Measurements from ENCODE around the gene ELOVL2. TPM values are rescaled to one million over a fixed set of nuclear protein-coding genes. Genes with fewer than 3 reads are reported as not detected.
"Not testable (repeated sequence)": the region's sequence is repeated elsewhere in the genome, so short reads cannot be mapped to it uniquely, and the experiment has no call there.

Gene ELOVL2
- total RNA-seq, 1 experiment from 2014 or later: 0.47 TPM

GRCh38 chr6:11007715-11008608 lies 36.1 kb downstream of the ELOVL2 start:
- intact Hi-C loops (cut with micrococcal nuclease; ENCODE audit: unreplicated experiment): no loop called here
- no peaks in the 10 kb centered on the region for H3K27me3 Mint-ChIP-seq (ENCODE audit: unreplicated experiment)
- H3K4me1 Mint-ChIP-seq (ENCODE audit: low read depth, unreplicated experiment): peaks cover 21% of the 10 kb centered on the region
- no TSS peak for BruUV-seq (replicated peaks)
- TF ChIP-seq CTCF (IDR thresholded peaks at IDR 0.05; ENCODE audit: unreplicated experiment): no peak
- H3K36me3 Mint-ChIP-seq (ENCODE audit: insufficient read depth, unreplicated experiment): no peaks in the 10 kb centered on the region
- peak overlapping the region; percentile 12 for H3K27ac Mint-ChIP-seq (ENCODE audit: unreplicated experiment)
- no peaks in the 10 kb centered on the region for H3K9me3 Mint-ChIP-seq (ENCODE audit: low read depth, unreplicated experiment)
- peak; percentile 3 for DNase-seq
- H3K4me3 Mint-ChIP-seq (ENCODE audit: low read depth, unreplicated experiment): no peak overlapping the region
- CTCF ChIA-PET: interaction anchor here (0.5 to 1.1 kb wide), 2 partner anchors 53 to 194 kb away, joined by 3 to 9 read pairs; no protein-coding TSS in a partner anchor

GRCh38 chr6:11006061-11006460 lies 38.0 kb downstream of the ELOVL2 start:
- no peak overlapping the region for H3K4me3 Mint-ChIP-seq (ENCODE audit: low read depth, unreplicated experiment)
- no peaks in the 10 kb centered on the region for H3K36me3 Mint-ChIP-seq (ENCODE audit: insufficient read depth, unreplicated experiment)
- no peak for TF ChIP-seq CTCF (IDR thresholded peaks at IDR 0.05; ENCODE audit: unreplicated experiment)
- H3K9me3 Mint-ChIP-seq (ENCODE audit: low read depth, unreplicated experiment): no peaks in the 10 kb centered on the region
- CTCF ChIA-PET: interaction anchor here (0.8 kb wide), 1 partner anchor 90 kb away, joined by 3 read pairs; no protein-coding TSS in a partner anchor
- BruUV-seq (replicated peaks): no TSS peak
- intact Hi-C loops (cut with micrococcal nuclease; ENCODE audit: unreplicated experiment): no loop called here
- peaks cover 33% of the 10 kb centered on the region for H3K4me1 Mint-ChIP-seq (ENCODE audit: low read depth, unreplicated experiment)
- no peaks in the 10 kb centered on the region for H3K27me3 Mint-ChIP-seq (ENCODE audit: unreplicated experiment)
- no peak for DNase-seq
- no peak overlapping the region for H3K27ac Mint-ChIP-seq (ENCODE audit: unreplicated experiment)

GRCh38 chr6:11003297-11003696 lies 40.8 kb downstream of the ELOVL2 start:
- DNase-seq; intact Hi-C loops (cut with micrococcal nuclease; ENCODE audit: unreplicated experiment); H3K4me3 Mint-ChIP-seq (ENCODE audit: low read depth, unreplicated experiment); H3K9me3 Mint-ChIP-seq (ENCODE audit: low read depth, unreplicated experiment); H3K36me3 Mint-ChIP-seq (ENCODE audit: insufficient read depth, unreplicated experiment); BruUV-seq (replicated peaks); CTCF ChIA-PET; H3K27ac Mint-ChIP-seq (ENCODE audit: unreplicated experiment); H3K27me3 Mint-ChIP-seq (ENCODE audit: unreplicated experiment): not testable (repeated sequence)
- H3K4me1 Mint-ChIP-seq (ENCODE audit: low read depth, unreplicated experiment): peaks cover 22% of the 10 kb centered on the region

- H3K36me3 Mint-ChIP-seq (ENCODE audit: insufficient read depth, unreplicated experiment): no peaks in the 10 kb centered on the region
- no peak overlapping the region for H3K4me3 Mint-ChIP-seq (ENCODE audit: low read depth, unreplicated experiment)
- no peak for DNase-seq
- no peaks in the 10 kb centered on the region for H3K27me3 Mint-ChIP-seq (ENCODE audit: unreplicated experiment)
- intact Hi-C loops (cut with micrococcal nuclease; ENCODE audit: unreplicated experiment): no loop called here
- TF ChIP-seq CTCF (IDR thresholded peaks at IDR 0.05; ENCODE audit: unreplicated experiment): no peak
- peaks cover 17% of the 10 kb centered on the region for H3K4me1 Mint-ChIP-seq (ENCODE audit: low read depth, unreplicated experiment)
- H3K9me3 Mint-ChIP-seq (ENCODE audit: low read depth, unreplicated experiment): no peaks in the 10 kb centered on the region
- no peak overlapping the region for H3K27ac Mint-ChIP-seq (ENCODE audit: unreplicated experiment)
- CTCF ChIA-PET: no interaction called here
- BruUV-seq (replicated peaks): no TSS peak
Observed at GRCh38 chr6:11002176-11002575, 41.9 kb downstream of the ELOVL2 start.

- H3K27ac Mint-ChIP-seq (ENCODE audit: unreplicated experiment): no peak overlapping the region
- H3K9me3 Mint-ChIP-seq (ENCODE audit: low read depth, unreplicated experiment): no peaks in the 10 kb centered on the region
- no peak for TF ChIP-seq CTCF (IDR thresholded peaks at IDR 0.05; ENCODE audit: unreplicated experiment)
- DNase-seq: no peak
- no TSS peak for BruUV-seq (replicated peaks)
- H3K36me3 Mint-ChIP-seq (ENCODE audit: insufficient read depth, unreplicated experiment): no peaks in the 10 kb centered on the region
- CTCF ChIA-PET: interaction anchor here (0.6 kb wide), 1 partner anchor 53 kb away, joined by 4 read pairs; no protein-coding TSS in a partner anchor
- H3K4me3 Mint-ChIP-seq (ENCODE audit: low read depth, unreplicated experiment): no peak overlapping the region
- H3K4me1 Mint-ChIP-seq (ENCODE audit: low read depth, unreplicated experiment): peaks cover 13% of the 10 kb centered on the region
- intact Hi-C loops (cut with micrococcal nuclease; ENCODE audit: unreplicated experiment): no loop called here
- H3K27me3 Mint-ChIP-seq (ENCODE audit: unreplicated experiment): no peaks in the 10 kb centered on the region
Observed at GRCh38 chr6:10999994-11000393, 44.1 kb downstream of the ELOVL2 start.
